Esophagus muscularis mucosa (tissue), 4 donors: ENCODE measurements around the gene ZNF492.

Experiments
- EP300 ChIP-seq: sonication (generic); formaldehyde crosslinking; IDR thresholded peaks from one replicate; pipeline ENCODE4 v1.6.1; 2017; ENCODE audit warnings: antibody characterized with exemption
- POLR2A ChIP-seq: fragments of 450-650 bp; IDR thresholded peaks from one replicate; pipeline ENCODE4 v1.6.1; 2017; ENCODE audit warnings: antibody characterized with exemption, moderate library complexity, mild to moderate bottlenecking, low read depth
- POLR2AphosphoS5 ChIP-seq, 2 donors: sonication (generic); formaldehyde crosslinking; IDR thresholded peaks; one replicate each; pipeline ENCODE4 v1.6.1; 2017; ENCODE audit warnings: antibody characterized with exemption in 2 of 2
- TF ChIP-seq, protein P1 (sequence below), 3 experiments: fragments of 200-600 bp in 2 of 3; fragments of 450-650 bp in 1 of 3; sonication (generic) in 2 of 3; IDR thresholded peaks; one replicate each; pipeline ENCODE4 v1.5.1; 2017 to 2019; ENCODE audit warnings: antibody characterized with exemption in 3 of 3, mild to moderate bottlenecking in 2 of 3, moderate library complexity in 1 of 3

- TF ChIP-seq, protein P1, sequence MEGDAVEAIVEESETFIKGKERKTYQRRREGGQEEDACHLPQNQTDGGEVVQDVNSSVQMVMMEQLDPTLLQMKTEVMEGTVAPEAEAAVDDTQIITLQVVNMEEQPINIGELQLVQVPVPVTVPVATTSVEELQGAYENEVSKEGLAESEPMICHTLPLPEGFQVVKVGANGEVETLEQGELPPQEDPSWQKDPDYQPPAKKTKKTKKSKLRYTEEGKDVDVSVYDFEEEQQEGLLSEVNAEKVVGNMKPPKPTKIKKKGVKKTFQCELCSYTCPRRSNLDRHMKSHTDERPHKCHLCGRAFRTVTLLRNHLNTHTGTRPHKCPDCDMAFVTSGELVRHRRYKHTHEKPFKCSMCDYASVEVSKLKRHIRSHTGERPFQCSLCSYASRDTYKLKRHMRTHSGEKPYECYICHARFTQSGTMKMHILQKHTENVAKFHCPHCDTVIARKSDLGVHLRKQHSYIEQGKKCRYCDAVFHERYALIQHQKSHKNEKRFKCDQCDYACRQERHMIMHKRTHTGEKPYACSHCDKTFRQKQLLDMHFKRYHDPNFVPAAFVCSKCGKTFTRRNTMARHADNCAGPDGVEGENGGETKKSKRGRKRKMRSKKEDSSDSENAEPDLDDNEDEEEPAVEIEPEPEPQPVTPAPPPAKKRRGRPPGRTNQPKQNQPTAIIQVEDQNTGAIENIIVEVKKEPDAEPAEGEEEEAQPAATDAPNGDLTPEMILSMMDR (IDR thresholded peaks at IDR 0.05) = no peak
- TF ChIP-seq POLR2A (no peak), POLR2AphosphoS5 (IDR thresholded peaks at IDR 0.05) (no peak), EP300 (no peak)
Observed at GRCh38 chr19:22619932-22620331, 14.2 kb upstream of the ZNF492 start.
